ENCODE measurements around the gene TK2. TPM values are rescaled to one million over a fixed set of nuclear protein-coding genes. Genes with fewer than 3 reads are reported as not detected.

The TK2 gene
- total and polyA plus RNA-seq, 2 donors from 2014 or later, result 31.0 to 44.2 TPM

DNA sequence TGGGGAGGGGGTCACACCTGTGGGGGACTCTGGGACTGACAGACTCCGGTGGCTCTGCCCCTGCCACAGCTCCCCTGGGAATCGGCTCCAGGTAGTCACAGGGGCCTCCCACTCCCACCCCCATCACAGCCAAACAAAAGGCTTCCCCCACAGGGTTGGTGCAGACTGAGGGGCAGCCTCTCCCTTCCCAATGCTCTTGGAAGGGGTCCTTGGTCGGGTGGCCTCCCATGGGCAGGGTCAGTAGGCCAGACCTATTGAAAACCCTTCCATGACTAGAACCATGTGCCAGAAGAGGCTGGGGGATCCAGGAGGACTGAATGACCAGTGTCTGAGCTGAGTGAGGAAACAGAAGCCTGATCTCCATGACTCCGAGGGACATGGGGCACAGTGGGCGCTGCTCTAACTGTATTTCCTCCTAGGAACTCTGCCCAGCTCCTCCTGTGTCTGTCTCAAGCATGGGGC is 28.6 kb downstream of the TK2 start:
- Histone ChIP-seq H3K9ac (ENCODE audit: low read length in 3 of 3) (no peak overlapping the region), H3K4me1 (ENCODE audit: control insufficient read depth in 2 of 3, insufficient read depth in 2 of 3, low read depth in 1 of 3, low read length in 3 of 3) (peaks cover 6 to 28% (median 21%) of the 10 kb centered on the region in 3 donors), H3K9me3 (ENCODE audit: control insufficient read depth in 2 of 3, insufficient read depth in 1 of 3, low read length in 3 of 3) (no peaks in the 10 kb centered on the region), H3K4me3 (ENCODE audit: low read length in 3 of 3) (no peak overlapping the region), H3K36me3 (ENCODE audit: control insufficient read depth in 2 of 3, insufficient read depth in 3 of 3, low read length in 3 of 3) (peaks cover 0 to 16% (median 2%) of the 10 kb centered on the region in 3 donors), H3K27me3 (ENCODE audit: control insufficient read depth, insufficient read depth, low read length) (no peaks in the 10 kb centered on the region), H3K27ac (ENCODE audit: low read depth in 2 of 2, low read length in 2 of 2) (peak overlapping the region; percentile 34 to 61)
- DNase-seq (no peak), FAIRE-seq (no peak)
- TF ChIP-seq, protein P1, sequence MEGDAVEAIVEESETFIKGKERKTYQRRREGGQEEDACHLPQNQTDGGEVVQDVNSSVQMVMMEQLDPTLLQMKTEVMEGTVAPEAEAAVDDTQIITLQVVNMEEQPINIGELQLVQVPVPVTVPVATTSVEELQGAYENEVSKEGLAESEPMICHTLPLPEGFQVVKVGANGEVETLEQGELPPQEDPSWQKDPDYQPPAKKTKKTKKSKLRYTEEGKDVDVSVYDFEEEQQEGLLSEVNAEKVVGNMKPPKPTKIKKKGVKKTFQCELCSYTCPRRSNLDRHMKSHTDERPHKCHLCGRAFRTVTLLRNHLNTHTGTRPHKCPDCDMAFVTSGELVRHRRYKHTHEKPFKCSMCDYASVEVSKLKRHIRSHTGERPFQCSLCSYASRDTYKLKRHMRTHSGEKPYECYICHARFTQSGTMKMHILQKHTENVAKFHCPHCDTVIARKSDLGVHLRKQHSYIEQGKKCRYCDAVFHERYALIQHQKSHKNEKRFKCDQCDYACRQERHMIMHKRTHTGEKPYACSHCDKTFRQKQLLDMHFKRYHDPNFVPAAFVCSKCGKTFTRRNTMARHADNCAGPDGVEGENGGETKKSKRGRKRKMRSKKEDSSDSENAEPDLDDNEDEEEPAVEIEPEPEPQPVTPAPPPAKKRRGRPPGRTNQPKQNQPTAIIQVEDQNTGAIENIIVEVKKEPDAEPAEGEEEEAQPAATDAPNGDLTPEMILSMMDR (IDR thresholded peaks at IDR 0.05; ENCODE audit: borderline replicate concordance, extremely low read depth, insufficient read depth), result no peak
- intact Hi-C loops (cut with DNase I), result no loop called here

DNA sequence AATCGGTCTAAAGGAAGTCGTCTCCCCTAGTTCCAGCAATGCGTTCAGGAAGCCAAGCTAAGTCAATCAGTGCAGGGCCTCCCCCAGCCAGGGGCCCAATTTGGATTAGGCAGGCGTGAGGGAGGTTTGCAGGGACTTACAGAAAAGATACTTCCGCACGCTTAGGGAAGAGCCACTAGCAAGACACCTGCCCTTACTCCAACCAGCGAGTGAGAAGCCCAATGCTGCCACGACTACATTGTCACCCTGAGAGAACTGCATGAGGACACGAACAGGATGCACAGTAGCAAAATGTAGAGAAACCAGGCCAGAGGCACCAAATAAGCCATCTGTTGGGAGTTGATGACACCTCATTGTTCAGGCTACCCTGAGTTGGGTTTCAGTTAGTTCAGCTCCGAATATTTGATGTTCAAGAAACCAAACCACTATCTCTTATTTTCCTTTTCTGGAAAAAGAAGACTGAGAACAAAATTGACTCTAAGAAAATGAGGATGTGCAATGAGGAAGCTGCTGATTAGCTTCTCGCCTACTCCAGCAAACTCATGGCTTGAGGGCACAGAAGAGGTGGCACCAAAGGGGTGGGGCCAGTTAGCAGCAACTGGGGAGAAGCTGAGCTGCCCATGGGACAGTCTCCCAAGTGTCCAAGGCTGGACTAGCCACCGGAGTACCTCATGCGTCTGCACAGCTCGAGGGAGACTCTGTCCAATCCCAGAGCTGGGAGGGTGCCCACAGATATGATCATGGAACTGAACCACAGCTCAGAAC is 29.3 kb downstream of the TK2 start:
- Histone ChIP-seq H3K9me3 (ENCODE audit: control insufficient read depth in 2 of 3, insufficient read depth in 1 of 3, low read length in 3 of 3) (no peaks in the 10 kb centered on the region), H3K9ac (ENCODE audit: low read length in 3 of 3) (no peak overlapping the region), H3K36me3 (ENCODE audit: control insufficient read depth in 2 of 3, insufficient read depth in 3 of 3, low read length in 3 of 3) (peaks cover 0 to 16% (median 2%) of the 10 kb centered on the region in 3 donors), H3K27me3 (ENCODE audit: control insufficient read depth, insufficient read depth, low read length) (no peaks in the 10 kb centered on the region), H3K27ac (ENCODE audit: low read depth in 2 of 2, low read length in 2 of 2) (peak overlapping the region in 1 of 2 donors; percentile 84), H3K4me3 (ENCODE audit: low read length in 3 of 3) (no peak overlapping the region), H3K4me1 (ENCODE audit: control insufficient read depth in 2 of 3, insufficient read depth in 2 of 3, low read depth in 1 of 3, low read length in 3 of 3) (peaks cover 6 to 35% (median 27%) of the 10 kb centered on the region in 3 donors)
- FAIRE-seq, result no peak
- intact Hi-C loops (cut with DNase I), result no loop called here
- TF ChIP-seq, protein P1 (IDR thresholded peaks at IDR 0.05; ENCODE audit: borderline replicate concordance, extremely low read depth, insufficient read depth), result no peak
- DNase-seq, result no peak

DNA sequence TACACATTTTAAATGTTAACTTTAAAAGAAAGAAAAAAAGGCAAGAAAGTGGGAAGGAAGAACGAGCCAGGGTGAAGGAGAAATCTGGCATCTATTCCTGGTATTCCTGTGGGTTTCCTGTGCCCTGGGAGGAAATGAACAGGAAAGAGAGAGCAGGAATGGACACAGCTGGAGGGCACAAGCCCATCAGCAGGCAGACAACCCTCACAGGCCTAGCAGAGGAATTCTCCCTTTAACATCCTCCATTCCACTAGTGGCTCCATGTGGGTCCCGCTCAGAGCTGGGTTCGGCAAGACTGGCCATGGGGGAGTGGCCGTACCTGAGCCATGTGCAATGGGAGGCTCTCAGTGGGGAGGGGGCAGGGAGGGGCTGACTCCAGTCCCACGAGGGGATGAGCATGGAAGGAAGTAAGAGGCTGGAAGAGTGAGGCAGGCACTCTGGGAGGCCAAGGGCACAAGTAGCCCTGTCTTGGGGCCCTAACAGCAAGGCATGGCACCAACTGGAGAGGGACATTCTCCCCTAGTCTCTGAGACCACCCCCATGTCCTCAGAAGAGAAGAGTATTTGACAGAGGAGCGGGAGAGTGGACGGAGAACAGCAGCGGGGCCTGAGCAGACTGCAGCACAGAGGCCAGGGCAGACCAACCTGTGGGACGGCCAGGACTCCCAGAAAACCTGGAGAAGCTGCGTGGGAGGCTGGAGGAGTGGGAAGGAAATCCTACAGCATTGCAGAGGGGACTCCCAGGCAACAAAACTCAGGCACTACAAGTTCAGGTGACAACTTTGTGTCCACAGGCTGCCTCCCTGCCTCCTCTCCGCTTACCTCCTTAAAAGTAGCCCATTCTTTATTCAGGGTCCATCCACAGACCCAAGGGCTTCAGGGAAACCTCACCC is 30.2 kb downstream of the TK2 start:
- H3K27ac ChIP-seq (ENCODE audit: low read depth in 2 of 2, low read length in 2 of 2), result peak overlapping the region in 1 of 2 donors; percentile 84
- peaks cover 0 to 16% (median 2%) of the 10 kb centered on the region in 3 donors for H3K36me3 ChIP-seq (ENCODE audit: control insufficient read depth in 2 of 3, insufficient read depth in 3 of 3, low read length in 3 of 3)
- peaks cover 6 to 39% (median 27%) of the 10 kb centered on the region in 3 donors for H3K4me1 ChIP-seq (ENCODE audit: control insufficient read depth in 2 of 3, insufficient read depth in 2 of 3, low read depth in 1 of 3, low read length in 3 of 3)
- TF ChIP-seq, protein P1 (IDR thresholded peaks at IDR 0.05; ENCODE audit: borderline replicate concordance, extremely low read depth, insufficient read depth), result no peak
- intact Hi-C loops (cut with DNase I), result no loop called here
- H3K27me3 ChIP-seq (ENCODE audit: control insufficient read depth, insufficient read depth, low read length), result no peaks in the 10 kb centered on the region
- no peak overlapping the region for H3K9ac ChIP-seq (ENCODE audit: low read length in 3 of 3)
- FAIRE-seq, result no peak
- no peak for DNase-seq
- H3K9me3 ChIP-seq (ENCODE audit: control insufficient read depth in 2 of 3, insufficient read depth in 1 of 3, low read length in 3 of 3), result no peaks in the 10 kb centered on the region
- H3K4me3 ChIP-seq (ENCODE audit: low read length in 3 of 3), result no peak overlapping the region

All from kidney (tissue), 14 donors.